ENCODE data around the gene OLFM4. TPM values are rescaled to one million over a fixed set of nuclear protein-coding genes. Genes with fewer than 3 reads are reported as not detected.

Gene OLFM4
- total and polyA plus RNA-seq, 2 experiments from 2014 or later: not detected

DNA sequence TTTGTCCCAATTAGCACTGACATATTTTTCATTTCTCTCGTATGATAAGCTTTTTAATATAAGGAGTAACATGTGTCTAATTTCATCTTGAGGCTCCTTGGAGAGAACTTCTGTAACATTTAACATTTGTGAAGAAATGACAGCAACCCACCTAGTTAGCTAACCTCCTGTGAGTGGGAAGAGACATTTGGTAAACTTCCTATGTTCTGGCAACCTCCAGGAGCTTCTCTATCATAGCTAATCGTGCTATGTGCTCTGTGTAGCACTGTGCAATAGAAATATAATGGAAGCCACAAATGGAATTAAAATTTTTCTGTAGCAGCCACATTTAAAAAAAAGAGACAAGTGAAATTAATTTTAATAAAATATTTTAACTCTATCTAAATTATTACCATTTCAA lies 5.4 kb upstream of the OLFM4 start:
- Mint-ChIP-seq H3K27ac (no peak overlapping the region), H3K27me3 (ENCODE audit: insufficient read depth, low read depth, poor library complexity) (no peaks in the 10 kb centered on the region), H3K4me3 (no peak overlapping the region), H3K36me3 (ENCODE audit: low read depth) (no peaks in the 10 kb centered on the region), H3K9me3 (no peaks in the 10 kb centered on the region), H3K4me1 (no peaks in the 10 kb centered on the region)
- no peak overlapping the region for H3K4me2 ChIP-seq
- H3K27me3 ChIP-seq (ENCODE audit: insufficient read depth): no peaks in the 10 kb centered on the region
- no peak overlapping the region for H3K27ac ChIP-seq (ENCODE audit: low read depth)
- ATAC-seq: no peak
- H3K4me3 ChIP-seq: no peak overlapping the region
- no peaks in the 10 kb centered on the region for H4K20me1 ChIP-seq (replicated peaks; ENCODE audit: insufficient read depth)
- peaks cover 9% of the 10 kb centered on the region; the same call in 1 of the 2 replicates for H3K4me1 ChIP-seq (ENCODE audit: insufficient read depth)
- no peaks in the 10 kb centered on the region for H3K79me2 ChIP-seq (replicated peaks; ENCODE audit: insufficient read depth)
- no peaks in the 10 kb centered on the region for H3F3A ChIP-seq (replicated peaks; ENCODE audit: low read depth)
- TF ChIP-seq JUNB (IDR thresholded peaks at IDR 0.05; ENCODE audit: unreplicated experiment) (no peak), STAT1 (IDR thresholded peaks at IDR 0.05; ENCODE audit: unreplicated experiment) (no peak), POLR2AphosphoS5 (IDR thresholded peaks at IDR 0.05; ENCODE audit: low read depth) (no peak), EZH2 (IDR thresholded peaks at IDR 0.05; ENCODE audit: low read depth, unreplicated experiment) (no peak), EZH2phosphoT487 (IDR thresholded peaks at IDR 0.05; ENCODE audit: unreplicated experiment) (no peak), NANOG (IDR thresholded peaks at IDR 0.05; ENCODE audit: borderline replicate concordance) (no peak), ZNF331 (CRISPR knock-in tag; IDR thresholded peaks at IDR 0.05; ENCODE audit: low read depth) (no peak), CREB1 (CRISPR knock-in tag; IDR thresholded peaks at IDR 0.05; ENCODE audit: low read depth) (no peak), ZNF114 (CRISPR knock-in tag; IDR thresholded peaks at IDR 0.05) (no peak)
- TF ChIP-seq, protein P1, sequence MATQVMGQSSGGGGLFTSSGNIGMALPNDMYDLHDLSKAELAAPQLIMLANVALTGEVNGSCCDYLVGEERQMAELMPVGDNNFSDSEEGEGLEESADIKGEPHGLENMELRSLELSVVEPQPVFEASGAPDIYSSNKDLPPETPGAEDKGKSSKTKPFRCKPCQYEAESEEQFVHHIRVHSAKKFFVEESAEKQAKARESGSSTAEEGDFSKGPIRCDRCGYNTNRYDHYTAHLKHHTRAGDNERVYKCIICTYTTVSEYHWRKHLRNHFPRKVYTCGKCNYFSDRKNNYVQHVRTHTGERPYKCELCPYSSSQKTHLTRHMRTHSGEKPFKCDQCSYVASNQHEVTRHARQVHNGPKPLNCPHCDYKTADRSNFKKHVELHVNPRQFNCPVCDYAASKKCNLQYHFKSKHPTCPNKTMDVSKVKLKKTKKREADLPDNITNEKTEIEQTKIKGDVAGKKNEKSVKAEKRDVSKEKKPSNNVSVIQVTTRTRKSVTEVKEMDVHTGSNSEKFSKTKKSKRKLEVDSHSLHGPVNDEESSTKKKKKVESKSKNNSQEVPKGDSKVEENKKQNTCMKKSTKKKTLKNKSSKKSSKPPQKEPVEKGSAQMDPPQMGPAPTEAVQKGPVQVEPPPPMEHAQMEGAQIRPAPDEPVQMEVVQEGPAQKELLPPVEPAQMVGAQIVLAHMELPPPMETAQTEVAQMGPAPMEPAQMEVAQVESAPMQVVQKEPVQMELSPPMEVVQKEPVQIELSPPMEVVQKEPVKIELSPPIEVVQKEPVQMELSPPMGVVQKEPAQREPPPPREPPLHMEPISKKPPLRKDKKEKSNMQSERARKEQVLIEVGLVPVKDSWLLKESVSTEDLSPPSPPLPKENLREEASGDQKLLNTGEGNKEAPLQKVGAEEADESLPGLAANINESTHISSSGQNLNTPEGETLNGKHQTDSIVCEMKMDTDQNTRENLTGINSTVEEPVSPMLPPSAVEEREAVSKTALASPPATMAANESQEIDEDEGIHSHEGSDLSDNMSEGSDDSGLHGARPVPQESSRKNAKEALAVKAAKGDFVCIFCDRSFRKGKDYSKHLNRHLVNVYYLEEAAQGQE (IDR thresholded peaks at IDR 0.05; ENCODE audit: unreplicated experiment): no peak
- TF ChIP-seq, protein P2, sequence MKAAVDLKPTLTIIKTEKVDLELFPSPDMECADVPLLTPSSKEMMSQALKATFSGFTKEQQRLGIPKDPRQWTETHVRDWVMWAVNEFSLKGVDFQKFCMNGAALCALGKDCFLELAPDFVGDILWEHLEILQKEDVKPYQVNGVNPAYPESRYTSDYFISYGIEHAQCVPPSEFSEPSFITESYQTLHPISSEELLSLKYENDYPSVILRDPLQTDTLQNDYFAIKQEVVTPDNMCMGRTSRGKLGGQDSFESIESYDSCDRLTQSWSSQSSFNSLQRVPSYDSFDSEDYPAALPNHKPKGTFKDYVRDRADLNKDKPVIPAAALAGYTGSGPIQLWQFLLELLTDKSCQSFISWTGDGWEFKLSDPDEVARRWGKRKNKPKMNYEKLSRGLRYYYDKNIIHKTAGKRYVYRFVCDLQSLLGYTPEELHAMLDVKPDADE (IDR thresholded peaks at IDR 0.05): no peak
- TF ChIP-seq, protein P3, sequence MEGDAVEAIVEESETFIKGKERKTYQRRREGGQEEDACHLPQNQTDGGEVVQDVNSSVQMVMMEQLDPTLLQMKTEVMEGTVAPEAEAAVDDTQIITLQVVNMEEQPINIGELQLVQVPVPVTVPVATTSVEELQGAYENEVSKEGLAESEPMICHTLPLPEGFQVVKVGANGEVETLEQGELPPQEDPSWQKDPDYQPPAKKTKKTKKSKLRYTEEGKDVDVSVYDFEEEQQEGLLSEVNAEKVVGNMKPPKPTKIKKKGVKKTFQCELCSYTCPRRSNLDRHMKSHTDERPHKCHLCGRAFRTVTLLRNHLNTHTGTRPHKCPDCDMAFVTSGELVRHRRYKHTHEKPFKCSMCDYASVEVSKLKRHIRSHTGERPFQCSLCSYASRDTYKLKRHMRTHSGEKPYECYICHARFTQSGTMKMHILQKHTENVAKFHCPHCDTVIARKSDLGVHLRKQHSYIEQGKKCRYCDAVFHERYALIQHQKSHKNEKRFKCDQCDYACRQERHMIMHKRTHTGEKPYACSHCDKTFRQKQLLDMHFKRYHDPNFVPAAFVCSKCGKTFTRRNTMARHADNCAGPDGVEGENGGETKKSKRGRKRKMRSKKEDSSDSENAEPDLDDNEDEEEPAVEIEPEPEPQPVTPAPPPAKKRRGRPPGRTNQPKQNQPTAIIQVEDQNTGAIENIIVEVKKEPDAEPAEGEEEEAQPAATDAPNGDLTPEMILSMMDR (conservative IDR thresholded peaks at IDR 0.05; ENCODE audit: low read depth in 2 of 2): no peak
- TF ChIP-seq, protein P4, sequence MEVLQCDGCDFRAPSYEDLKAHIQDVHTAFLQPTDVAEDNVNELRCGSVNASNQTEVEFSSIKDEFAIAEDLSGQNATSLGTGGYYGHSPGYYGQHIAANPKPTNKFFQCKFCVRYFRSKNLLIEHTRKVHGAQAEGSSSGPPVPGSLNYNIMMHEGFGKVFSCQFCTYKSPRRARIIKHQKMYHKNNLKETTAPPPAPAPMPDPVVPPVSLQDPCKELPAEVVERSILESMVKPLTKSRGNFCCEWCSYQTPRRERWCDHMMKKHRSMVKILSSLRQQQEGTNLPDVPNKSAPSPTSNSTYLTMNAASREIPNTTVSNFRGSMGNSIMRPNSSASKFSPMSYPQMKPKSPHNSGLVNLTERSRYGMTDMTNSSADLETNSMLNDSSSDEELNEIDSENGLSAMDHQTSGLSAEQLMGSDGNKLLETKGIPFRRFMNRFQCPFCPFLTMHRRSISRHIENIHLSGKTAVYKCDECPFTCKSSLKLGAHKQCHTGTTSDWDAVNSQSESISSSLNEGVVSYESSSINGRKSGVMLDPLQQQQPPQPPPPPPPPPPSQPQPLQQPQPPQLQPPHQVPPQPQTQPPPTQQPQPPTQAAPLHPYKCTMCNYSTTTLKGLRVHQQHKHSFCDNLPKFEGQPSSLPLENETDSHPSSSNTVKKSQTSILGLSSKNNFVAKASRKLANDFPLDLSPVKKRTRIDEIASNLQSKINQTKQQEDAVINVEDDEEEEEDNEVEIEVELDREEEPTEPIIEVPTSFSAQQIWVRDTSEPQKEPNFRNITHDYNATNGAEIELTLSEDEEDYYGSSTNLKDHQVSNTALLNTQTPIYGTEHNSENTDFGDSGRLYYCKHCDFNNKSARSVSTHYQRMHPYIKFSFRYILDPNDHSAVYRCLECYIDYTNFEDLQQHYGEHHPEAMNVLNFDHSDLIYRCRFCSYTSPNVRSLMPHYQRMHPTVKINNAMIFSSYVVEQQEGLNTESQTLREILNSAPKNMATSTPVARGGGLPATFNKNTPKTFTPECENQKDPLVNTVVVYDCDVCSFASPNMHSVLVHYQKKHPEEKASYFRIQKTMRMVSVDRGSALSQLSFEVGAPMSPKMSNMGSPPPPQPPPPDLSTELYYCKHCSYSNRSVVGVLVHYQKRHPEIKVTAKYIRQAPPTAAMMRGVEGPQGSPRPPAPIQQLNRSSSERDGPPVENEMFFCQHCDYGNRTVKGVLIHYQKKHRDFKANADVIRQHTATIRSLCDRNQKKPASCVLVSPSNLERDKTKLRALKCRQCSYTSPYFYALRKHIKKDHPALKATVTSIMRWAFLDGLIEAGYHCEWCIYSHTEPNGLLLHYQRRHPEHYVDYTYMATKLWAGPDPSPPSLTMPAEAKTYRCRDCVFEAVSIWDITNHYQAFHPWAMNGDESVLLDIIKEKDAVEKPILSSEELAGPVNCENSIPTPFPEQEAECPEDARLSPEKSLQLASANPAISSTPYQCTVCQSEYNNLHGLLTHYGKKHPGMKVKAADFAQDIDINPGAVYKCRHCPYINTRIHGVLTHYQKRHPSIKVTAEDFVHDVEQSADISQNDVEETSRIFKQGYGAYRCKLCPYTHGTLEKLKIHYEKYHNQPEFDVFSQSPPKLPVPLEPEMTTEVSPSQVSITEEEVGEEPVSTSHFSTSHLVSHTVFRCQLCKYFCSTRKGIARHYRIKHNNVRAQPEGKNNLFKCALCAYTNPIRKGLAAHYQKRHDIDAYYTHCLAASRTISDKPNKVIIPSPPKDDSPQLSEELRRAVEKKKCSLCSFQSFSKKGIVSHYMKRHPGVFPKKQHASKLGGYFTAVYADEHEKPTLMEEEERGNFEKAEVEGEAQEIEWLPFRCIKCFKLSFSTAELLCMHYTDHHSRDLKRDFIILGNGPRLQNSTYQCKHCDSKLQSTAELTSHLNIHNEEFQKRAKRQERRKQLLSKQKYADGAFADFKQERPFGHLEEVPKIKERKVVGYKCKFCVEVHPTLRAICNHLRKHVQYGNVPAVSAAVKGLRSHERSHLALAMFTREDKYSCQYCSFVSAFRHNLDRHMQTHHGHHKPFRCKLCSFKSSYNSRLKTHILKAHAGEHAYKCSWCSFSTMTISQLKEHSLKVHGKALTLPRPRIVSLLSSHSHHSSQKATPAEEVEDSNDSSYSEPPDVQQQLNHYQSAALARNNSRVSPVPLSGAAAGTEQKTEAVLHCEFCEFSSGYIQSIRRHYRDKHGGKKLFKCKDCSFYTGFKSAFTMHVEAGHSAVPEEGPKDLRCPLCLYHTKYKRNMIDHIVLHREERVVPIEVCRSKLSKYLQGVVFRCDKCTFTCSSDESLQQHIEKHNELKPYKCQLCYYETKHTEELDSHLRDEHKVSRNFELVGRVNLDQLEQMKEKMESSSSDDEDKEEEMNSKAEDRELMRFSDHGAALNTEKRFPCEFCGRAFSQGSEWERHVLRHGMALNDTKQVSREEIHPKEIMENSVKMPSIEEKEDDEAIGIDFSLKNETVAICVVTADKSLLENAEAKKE (CRISPR knock-in tag; IDR thresholded peaks at IDR 0.05): no peak
- H2AFZ ChIP-seq: no peak overlapping the region
- H3K36me3 ChIP-seq (ENCODE audit: insufficient read depth): no peaks in the 10 kb centered on the region
- peaks cover 7% of the 10 kb centered on the region for H3K9me2 ChIP-seq (ENCODE audit: insufficient read depth)
- DNase-seq (ENCODE audit: low spot score): no peak
